ENCODE measurements around the gene ERGIC1. TPM values are rescaled to one million over a fixed set of nuclear protein-coding genes. Genes with fewer than 3 reads are reported as not detected.

ERGIC1 gene
- total and polyA plus RNA-seq, 10 of the 15 experiments (the other 5 are each of a cell fraction or from before 2014, with no cell fraction given) = 8.8 to 104 (median 76.3) TPM

- no TSS peak for BruUV-seq (replicated peaks)
- Histone ChIP-seq H3K79me2 (ENCODE audit: control insufficient read depth, insufficient read depth, low read length) (peaks cover 63% of the 10 kb centered on the region), H3K4me3 (no peak overlapping the region), H2AFZ (ENCODE audit: control insufficient read depth, low read depth, low read length) (no peak overlapping the region), H3K4me1 (ENCODE audit: control insufficient read depth, insufficient read depth, low read length) (peaks cover 19% of the 10 kb centered on the region), H3K36me3 (ENCODE audit: control insufficient read depth in 2 of 2, insufficient read depth in 2 of 2, low read length in 1 of 2) (peaks cover 2 to 22% of the 10 kb centered on the region in 2 experiments), H3K9ac (ENCODE audit: control insufficient read depth, insufficient read depth, low read length) (no peak overlapping the region), H3K4me2 (ENCODE audit: control insufficient read depth, insufficient read depth) (no peak overlapping the region), H3K9me3 (replicated peaks; ENCODE audit: control insufficient read depth, insufficient read depth, low read length) (no peaks in the 10 kb centered on the region), H4K20me1 (ENCODE audit: control insufficient read depth, insufficient read depth) (peaks cover 7% of the 10 kb centered on the region; the same call in 1 of the 2 replicates), H3K27ac (ENCODE audit: control insufficient read depth, insufficient read depth) (no peak overlapping the region), H3K27me3 (replicated peaks in 1 of 2; ENCODE audit: control insufficient read depth in 2 of 2, insufficient read depth in 2 of 2, low read length in 1 of 2) (no peaks in the 10 kb centered on the region)
- ChIA-PET SMC1A (ENCODE audit: uncharacterized antibody, unreplicated experiment) (interaction anchor here (1.2 to 1.5 kb wide), 2 partner anchors 16 to 36 kb away, joined by 5 read pairs; partner anchors contain the start of gene ATP6V0E1), POLR2A (interaction anchor here (1.0 kb wide), 1 partner anchor 8 kb away, joined by 3 read pairs; no protein-coding TSS in a partner anchor), RAD21 (ENCODE audit: unreplicated experiment) (no interaction called here), CTCF (interaction anchor here (0.6 kb wide), 1 partner anchor 13 kb away, joined by 3 read pairs; no protein-coding TSS in a partner anchor)
- no peak for FAIRE-seq
- DNase-seq (ENCODE audit: low read depth, low spot score) = no peak
- WGBS (ENCODE audit: insufficient coverage, insufficient replicate concordance, low lambda C conversion rate, missing lambda C conversion rate) = 70% methylated on average over 3 of the region's 3 CpGs
- ATAC-seq = no peak
- in situ Hi-C loops (cut with MboI) = no loop called here
- intact Hi-C loops (cut with micrococcal nuclease; ENCODE audit: unreplicated experiment) = no loop called here
- TF ChIP-seq CTCF (IDR thresholded peaks at IDR 0.05 in 2 of 3, conservative IDR thresholded peaks at IDR 0.05 in 1 of 3; ENCODE audit: control insufficient read depth in 2 of 3, extremely low read depth in 1 of 3, insufficient read depth in 1 of 3, low read depth in 3 of 3, low read length in 3 of 3) (no peak), PKNOX1 (IDR thresholded peaks at IDR 0.05) (no peak), MEF2A (IDR thresholded peaks at IDR 0.05; ENCODE audit: insufficient read depth, low read depth, low read length) (no peak), CEBPB (IDR thresholded peaks at IDR 0.05; ENCODE audit: borderline replicate concordance in 1 of 2, low read depth in 2 of 2, low read length in 2 of 2) (no peak), JUND (IDR thresholded peaks at IDR 0.05; ENCODE audit: low read depth, low read length) (no peak), FOXM1 (IDR thresholded peaks at IDR 0.05; ENCODE audit: low read depth, low read length) (no peak), RAD21 (IDR thresholded peaks at IDR 0.05; ENCODE audit: insufficient read depth, low read depth, low read length) (no peak), SUZ12 (IDR thresholded peaks at IDR 0.05; ENCODE audit: unreplicated experiment) (no peak), MYC (IDR thresholded peaks at IDR 0.05; ENCODE audit: insufficient read depth, insufficient read length, insufficient replicate concordance, low read length, severe bottlenecking) (no peak), IRF5 (IDR thresholded peaks at IDR 0.05; ENCODE audit: borderline replicate concordance) (no peak), SP1 (IDR thresholded peaks at IDR 0.05; ENCODE audit: low read depth, low read length) (no peak), BCLAF1 (IDR thresholded peaks at IDR 0.05) (no peak), E2F4 (IDR thresholded peaks at IDR 0.05; ENCODE audit: low read depth, low read length) (no peak), POU2F2 (IDR thresholded peaks at IDR 0.05; ENCODE audit: borderline replicate concordance, low read depth, low read length) (no peak)
Measured at GRCh38 chr5:172999372-172999973, 165.4 kb downstream of the ERGIC1 start.
